Upper lobe of left lung (tissue), 6 donors: Measurements from ENCODE around the gene PRKG1. TPM values are rescaled to one million over a fixed set of nuclear protein-coding genes. Genes with fewer than 3 reads are reported as not detected.

ENCODE experiments used
- ATAC-seq, 2 donors: fragments of 200-7000 bp; cut with Tn5 transposase; one replicate each; pipeline ENCODE4 v1.9.1; 2022; ENCODE audit warnings: mild to moderate bottlenecking in 2 of 2, moderate library complexity in 2 of 2; ENCODE audit not compliant: low FRiP score in 2 of 2
- DNase-seq, 2 donors: peaks; one replicate each; pipeline ENCODE4 v3.0.0-alpha.2; 2019 to 2020
- H3K27ac ChIP-seq, 4 donors: fragments of 200-600 bp; sonication (generic); one replicate each; pipeline ENCODE4 v1.5.1; 2016 to 2019
- H3K27me3 ChIP-seq, 4 donors: fragments of 200-600 bp; sonication (generic); one replicate each; pipeline ENCODE4 v1.5.1; 2017 to 2019
- H3K36me3 ChIP-seq, 4 donors: fragments of 200-600 bp; sonication (generic); one replicate each; pipeline ENCODE4 v1.5.1; 2016 to 2019
- H3K4me1 ChIP-seq, 4 donors: fragments of 200-600 bp; sonication (generic); one replicate each; pipeline ENCODE4 v1.5.1; 2018 to 2019
- H3K4me3 ChIP-seq, 4 donors: fragments of 200-600 bp; sonication (generic); one replicate each; pipeline ENCODE4 v1.5.1; 2017 to 2019; ENCODE audit warnings: mild to moderate bottlenecking in 2 of 4, moderate library complexity in 1 of 4
- H3K9me3 ChIP-seq, 4 donors: fragments of 200-600 bp; sonication (generic); one replicate each; pipeline ENCODE4 v1.5.1; 2018 to 2019
- CTCF ChIP-seq, 6 experiments: fragments of 450-650 bp in 4 of 6; fragments of 200-600 bp in 2 of 6; sonication (generic) in 2 of 6; IDR thresholded peaks; one replicate each; pipeline ENCODE4 v1.5.1; 2016 to 2019; ENCODE audit warnings: antibody characterized with exemption in 6 of 6
- EP300 ChIP-seq, 4 donors: sonication (generic); formaldehyde crosslinking; IDR thresholded peaks; one replicate each; pipeline ENCODE4 v1.5.1; 2017; ENCODE audit warnings: antibody characterized with exemption in 4 of 4, control low read depth in 2 of 4
- POLR2A ChIP-seq, 4 donors: fragments of 450-650 bp; IDR thresholded peaks; one replicate each; pipeline ENCODE4 v1.5.1; 2016 to 2017; ENCODE audit warnings: antibody characterized with exemption in 4 of 4, mild to moderate bottlenecking in 2 of 4
- POLR2AphosphoS5 ChIP-seq, 2 donors: sonication (generic); formaldehyde crosslinking; IDR thresholded peaks; one replicate each; pipeline ENCODE4 v1.5.1; 2017; ENCODE audit warnings: antibody characterized with exemption in 2 of 2
- WGBS, 2 donors: methylation state at CpG; one replicate each; pipeline ENCODE4 v1.1.5; 2017 to 2018; 5-methylcytosine and 5-hydroxymethylcytosine counted together
- total RNA-seq, 6 donors: library from RNA; depleted of rRNA in 4 of 6; stranded (reverse); fragments of >200 nt in 4 of 6; gene quantifications; one replicate each; pipeline versions ENCODE4 v1.1.0 to v1.2.1, GENCODE V29; 2016 to 2021
- donor health status: DM: no; HTN: no; CAD: no; lungs with moderate emphysema.
- donor health status: DM: no; HTN: yes; CAD: no; lungs with severe emphysema.

PRKG1 gene
- total RNA-seq, 6 donors from 2014 or later, result 12.9 to 43.0 (median 25.0) TPM

GRCh38 chr10:51083356-51083853 lies 9.1 kb downstream of the PRKG1 start:
- Histone ChIP-seq H3K27me3 (no peaks in the 10 kb centered on the region), H3K4me3 (no peak overlapping the region), H3K27ac (no peak overlapping the region), H3K4me1 (peaks cover 0 to 4% (median 0%) of the 10 kb centered on the region in 4 donors), H3K36me3 (no peaks in the 10 kb centered on the region), H3K9me3 (no peaks in the 10 kb centered on the region)
- 65 to 67% methylated on average over 6 of the region's 6 CpGs for WGBS, 2 donors
- no peak for TF ChIP-seq CTCF (IDR thresholded peaks at IDR 0.05)
- no peak for TF ChIP-seq EP300 (IDR thresholded peaks at IDR 0.05)
- TF ChIP-seq POLR2A (IDR thresholded peaks at IDR 0.05), result no peak
- no peak for TF ChIP-seq POLR2AphosphoS5 (IDR thresholded peaks at IDR 0.05)
- DNase-seq (no peak), ATAC-seq (no peak)

- Histone ChIP-seq H3K9me3 (no peaks in the 10 kb centered on the region), H3K27ac (no peak overlapping the region), H3K4me1 (peaks cover 0 to 2% (median 0%) of the 10 kb centered on the region in 4 donors), H3K27me3 (no peaks in the 10 kb centered on the region), H3K36me3 (no peaks in the 10 kb centered on the region), H3K4me3 (no peak overlapping the region)
- no peak for DNase-seq
- ATAC-seq, result no peak
- 85 to 93% methylated on average over 5 of the region's 5 CpGs for WGBS, 2 donors
- no peak for TF ChIP-seq EP300 (IDR thresholded peaks at IDR 0.05)
- no peak for TF ChIP-seq POLR2AphosphoS5 (IDR thresholded peaks at IDR 0.05)
Observed at GRCh38 chr10:51085204-51085603, 10.9 kb downstream of the PRKG1 start.

- H3K9me3 ChIP-seq, result no peaks in the 10 kb centered on the region
- DNase-seq (no peak), ATAC-seq (no peak)
- no peak overlapping the region for H3K27ac ChIP-seq
- no peaks in the 10 kb centered on the region for H3K4me1 ChIP-seq
- 65 to 81% methylated on average over 4 of the region's 4 CpGs for WGBS, 2 donors
- TF ChIP-seq EP300 (IDR thresholded peaks at IDR 0.05) (no peak), POLR2A (IDR thresholded peaks at IDR 0.05) (no peak), CTCF (IDR thresholded peaks at IDR 0.05) (no peak), POLR2AphosphoS5 (IDR thresholded peaks at IDR 0.05) (no peak)
- H3K27me3 ChIP-seq, result no peaks in the 10 kb centered on the region
- H3K36me3 ChIP-seq, result no peaks in the 10 kb centered on the region
- H3K4me3 ChIP-seq, result no peak overlapping the region
Observed at GRCh38 chr10:51086710-51087109, 12.4 kb downstream of the PRKG1 start.

- Histone ChIP-seq H3K36me3 (no peaks in the 10 kb centered on the region), H3K4me1 (no peaks in the 10 kb centered on the region), H3K27me3 (no peaks in the 10 kb centered on the region), H3K27ac (no peak overlapping the region), H3K4me3 (no peak overlapping the region), H3K9me3 (no peaks in the 10 kb centered on the region)
- ATAC-seq (no peak), DNase-seq (no peak)
- no peak for TF ChIP-seq EP300 (IDR thresholded peaks at IDR 0.05)
- no peak for TF ChIP-seq POLR2AphosphoS5 (IDR thresholded peaks at IDR 0.05)
- no peak for TF ChIP-seq CTCF (IDR thresholded peaks at IDR 0.05)
- no peak for TF ChIP-seq POLR2A (IDR thresholded peaks at IDR 0.05)
Observed at GRCh38 chr10:51087114-51087513, 12.8 kb downstream of the PRKG1 start.

GRCh38 chr10:51090190-51090589 lies 15.9 kb downstream of the PRKG1 start:
- Histone ChIP-seq H3K27me3 (no peaks in the 10 kb centered on the region), H3K4me1 (no peaks in the 10 kb centered on the region), H3K4me3 (no peak overlapping the region), H3K36me3 (no peaks in the 10 kb centered on the region), H3K27ac (no peak overlapping the region), H3K9me3 (no peaks in the 10 kb centered on the region)
- ATAC-seq (no peak), DNase-seq (no peak)
- TF ChIP-seq POLR2A (IDR thresholded peaks at IDR 0.05), result no peak
- no peak for TF ChIP-seq EP300 (IDR thresholded peaks at IDR 0.05)
- no peak for TF ChIP-seq POLR2AphosphoS5 (IDR thresholded peaks at IDR 0.05)
- TF ChIP-seq CTCF (IDR thresholded peaks at IDR 0.05), result no peak
